A549 (cell line): ENCODE results near the gene NNT. TPM values are rescaled to one million over a fixed set of nuclear protein-coding genes. Genes with fewer than 3 reads are reported as not detected.

ENCODE experiments used
- ATAC-seq, 2 experiments: fragments of 200-7000 bp in 1 of 2; fragments of >200 bp in 1 of 2; cut with Nextera tagmentation in 1 of 2; cut with Tn5 transposase in 1 of 2; 3 replicates each; pipeline versions ENCODE4 v1.8.0 to v1.9.1; 2018 to 2020; ENCODE audit warnings: mild to moderate bottlenecking in 1 of 2, moderate library complexity in 1 of 2
- CTCF ChIA-PET: fragments of 300-600 bp; sonication (Branson Sonifier 250); formaldehyde crosslinking; extraction: SDS; loops from one replicate; lab custom pipeline; 2021; ENCODE audit warnings: antibody characterized with exemption, inconsistent platforms; lab: Yijun Ruan, JAX
- POLR2A ChIA-PET: fragments of 350-600 bp; formaldehyde crosslinking; extraction: SDS; loops from one replicate; lab custom pipeline; 2021; ENCODE audit warnings: antibody characterized with exemption, inconsistent platforms; lab: Yijun Ruan, JAX
- DNase-seq, 2 experiments: peaks; one replicate each; pipeline versions ENCODE4 v3.0.0 to v3.0.0-alpha.2; 2011 to 2016; ENCODE audit warnings: low read depth in 1 of 2, low spot score in 1 of 2
- FAIRE-seq: peaks from 2 replicates; lab custom pipeline; 2011; peaks lifted over from hg19 to GRCh38; lab: Jason Lieb, UNC
- H3K27ac ChIP-seq, 2 experiments: fragments of >200 bp; sonication (Bioruptor Twin); formaldehyde crosslinking; 3 replicates each; pipeline ENCODE4 v1.5.1; 2016 to 2017
- H3K4me1 ChIP-seq: fragments of >200 bp; sonication (Bioruptor Twin); formaldehyde crosslinking; 3 replicates; pipeline ENCODE4 v1.6.1; 2016
- H3K4me2 ChIP-seq: fragments of >200 bp; sonication (Bioruptor Twin); formaldehyde crosslinking; 3 replicates; pipeline ENCODE4 v1.6.1; 2016
- H3K4me3 ChIP-seq: fragments of >200 bp; sonication (Bioruptor Twin); formaldehyde crosslinking; 3 replicates; pipeline ENCODE4 v1.5.1; 2016
- H3K9me3 ChIP-seq: fragments of >200 bp; sonication (Bioruptor Twin); formaldehyde crosslinking; 3 replicates; pipeline ENCODE4 v1.6.1; 2016
- BHLHE40 ChIP-seq: IDR thresholded peaks from 2 replicates; pipeline ENCODE4 v1.6.1; 2012; ENCODE audit warnings: low read depth, low read length, inconsistent platforms
- CBX2 ChIP-seq: fragments of 200-600 bp; sonication (generic); IDR thresholded peaks from 2 replicates; pipeline ENCODE4 v1.6.1; 2016; ENCODE audit warnings: low read depth, mild to moderate bottlenecking, borderline replicate concordance
- CBX8 ChIP-seq: fragments of 200-600 bp; sonication (generic); IDR thresholded peaks from 2 replicates; pipeline ENCODE4 v1.6.1; 2016
- CEBPB ChIP-seq, 2 experiments: fragments of >200 bp in 1 of 2; sonication (Bioruptor Twin) in 1 of 2; formaldehyde crosslinking in 1 of 2; IDR thresholded peaks; 2 replicates each; pipeline ENCODE4 v1.6.1; 2012 to 2016
- EHMT2 ChIP-seq: fragments of 200-600 bp; sonication (generic); IDR thresholded peaks from 2 replicates; pipeline ENCODE4 v1.6.1; 2016; ENCODE audit warnings: antibody characterized with exemption, low read depth, mild to moderate bottlenecking, moderate library complexity
- EP300 ChIP-seq, 2 experiments: fragments of >200 bp; sonication (Bioruptor Twin); formaldehyde crosslinking; IDR thresholded peaks; 2 replicates in 1 of 2; 3 replicates in 1 of 2; pipeline ENCODE4 v1.6.1; 2016 to 2017
- FOSB ChIP-seq: fragments of 250-450 bp; sonication (Bioruptor Pico); IDR thresholded peaks from 2 replicates; pipeline ENCODE4 v1.5.0; 2020; ENCODE audit warnings: mild to moderate bottlenecking, moderate library complexity
- FOSL2 ChIP-seq, 2 experiments: fragments of 450-650 bp in 1 of 2; fragments of >200 bp in 1 of 2; sonication (Bioruptor Twin) in 1 of 2; formaldehyde crosslinking; IDR thresholded peaks; 2 replicates each; pipeline versions ENCODE4 v1.5.0 to v1.6.1; 2016 to 2020; ENCODE audit warnings: mild to moderate bottlenecking in 1 of 2, moderate library complexity in 1 of 2
- GATA3 ChIP-seq: IDR thresholded peaks from 2 replicates; pipeline ENCODE4 v1.6.1; 2012; ENCODE audit warnings: borderline replicate concordance
- HDAC2 ChIP-seq: fragments of 200-600 bp; sonication (generic); IDR thresholded peaks from 2 replicates; pipeline ENCODE4 v1.6.1; 2016
- HEYL ChIP-seq: fragments of 250-450 bp; sonication (Bioruptor Pico); IDR thresholded peaks from 2 replicates; pipeline ENCODE4 v1.8.0; 2021; ENCODE audit warnings: mild to moderate bottlenecking, moderate library complexity
- KDM1A ChIP-seq: fragments of 200-600 bp; sonication (generic); IDR thresholded peaks from 2 replicates; pipeline ENCODE4 v1.6.1; 2016; ENCODE audit warnings: low read depth, mild to moderate bottlenecking
- KDM5A ChIP-seq: fragments of 200-600 bp; sonication (generic); IDR thresholded peaks from 2 replicates; pipeline ENCODE4 v1.6.1; 2016; ENCODE audit warnings: antibody characterized with exemption, mild to moderate bottlenecking
- MAFK ChIP-seq: fragments of 450-650 bp; IDR thresholded peaks from 2 replicates; pipeline ENCODE4 v1.6.1; 2014; ENCODE audit not compliant: partially characterized antibody
- MYC ChIP-seq: IDR thresholded peaks from 2 replicates; pipeline ENCODE4 v1.6.1; 2012; ENCODE audit warnings: mild to moderate bottlenecking, inconsistent platforms, low read length, improper control_type of control experiment, borderline replicate concordance
- PHF8 ChIP-seq: fragments of 200-600 bp; sonication (generic); IDR thresholded peaks from 2 replicates; pipeline ENCODE4 v1.6.1; 2016; ENCODE audit warnings: low read depth, mild to moderate bottlenecking, antibody characterized with exemption, moderate library complexity, borderline replicate concordance
- RARB ChIP-seq: fragments of 250-450 bp; sonication (Bioruptor Pico); IDR thresholded peaks from 2 replicates; pipeline ENCODE4 v1.8.0; 2021; ENCODE audit warnings: mild to moderate bottlenecking, moderate library complexity
- RFX5 ChIP-seq: fragments of 450-650 bp; IDR thresholded peaks from 2 replicates; pipeline ENCODE4 v1.7.1; 2014; ENCODE audit warnings: antibody characterized with exemption, mild to moderate bottlenecking, moderate library complexity
- SREBF2 ChIP-seq: fragments of 450-650 bp; IDR thresholded peaks from 2 replicates; pipeline ENCODE4 v1.6.1; 2014; ENCODE audit warnings: mild to moderate bottlenecking, moderate library complexity
- TFCP2L1 ChIP-seq: fragments of 250-450 bp; sonication (Bioruptor Pico); IDR thresholded peaks from 2 replicates; pipeline ENCODE4 v1.5.0; 2021; ENCODE audit warnings: mild to moderate bottlenecking
- TP53 ChIP-seq: fragments of 250-450 bp; sonication (Bioruptor Pico); IDR thresholded peaks from 2 replicates; pipeline ENCODE4 v1.5.0; 2021; ENCODE audit warnings: mild to moderate bottlenecking, moderate library complexity
- ZC3H11A ChIP-seq: fragments of 450-650 bp; IDR thresholded peaks from 2 replicates; pipeline ENCODE4 v1.6.1; 2014; ENCODE audit warnings: antibody characterized with exemption, mild to moderate bottlenecking
- ZNF302 ChIP-seq: fragments of 250-450 bp; sonication (Bioruptor Pico); IDR thresholded peaks from 2 replicates; pipeline ENCODE4 v1.9.0; 2021; ENCODE audit warnings: inconsistent platforms, mild to moderate bottlenecking, moderate library complexity
- ZSCAN20 ChIP-seq: fragments of 250-450 bp; sonication (Bioruptor Pico); IDR thresholded peaks from 2 replicates; pipeline ENCODE4 v1.8.0; 2022; ENCODE audit warnings: mild to moderate bottlenecking, moderate library complexity
- WGBS: methylation state at CpG from one replicate; pipeline ENCODE4 v1.1.6; 2017; ENCODE audit errors: missing lambda C conversion rate; 5-methylcytosine and 5-hydroxymethylcytosine counted together
- polyA plus RNA-seq, 4 experiments: library from polyadenylated mRNA; depleted of rRNA in 3 of 4; stranded (reverse); fragments of >200 nt; fragmentation: RNase III in 1 of 4; extraction: RNeasy Plus Mini Kit Qiagen cat#74134 plus additional on column Dnase treatment in 1 of 4; gene quantifications; 2 replicates in 3 of 4; 3 replicates in 1 of 4; pipeline ENCODE4 v1.2.3, GENCODE V29; 2011 to 2017
- TF ChIP-seq, protein P1 (sequence below): fragments of 250-450 bp; sonication (Bioruptor Pico); IDR thresholded peaks from 2 replicates; pipeline ENCODE4 v1.5.0; 2020; ENCODE audit warnings: low read depth, mild to moderate bottlenecking, moderate library complexity
- TF ChIP-seq, protein P2 (sequence below): fragments of 150-350 bp; IDR thresholded peaks from 2 replicates; pipeline ENCODE4 v1.6.1; 2014; ENCODE audit warnings: low read depth, mild to moderate bottlenecking, low read length
- TF ChIP-seq, protein P3 (sequence below): IDR thresholded peaks from 2 replicates; pipeline ENCODE4 v1.6.1; 2012

The NNT gene
- polyA plus RNA-seq, 2 of the 4 experiments (the other 2 are of a cell fraction), result 15.2 to 35.5 TPM

DNA sequence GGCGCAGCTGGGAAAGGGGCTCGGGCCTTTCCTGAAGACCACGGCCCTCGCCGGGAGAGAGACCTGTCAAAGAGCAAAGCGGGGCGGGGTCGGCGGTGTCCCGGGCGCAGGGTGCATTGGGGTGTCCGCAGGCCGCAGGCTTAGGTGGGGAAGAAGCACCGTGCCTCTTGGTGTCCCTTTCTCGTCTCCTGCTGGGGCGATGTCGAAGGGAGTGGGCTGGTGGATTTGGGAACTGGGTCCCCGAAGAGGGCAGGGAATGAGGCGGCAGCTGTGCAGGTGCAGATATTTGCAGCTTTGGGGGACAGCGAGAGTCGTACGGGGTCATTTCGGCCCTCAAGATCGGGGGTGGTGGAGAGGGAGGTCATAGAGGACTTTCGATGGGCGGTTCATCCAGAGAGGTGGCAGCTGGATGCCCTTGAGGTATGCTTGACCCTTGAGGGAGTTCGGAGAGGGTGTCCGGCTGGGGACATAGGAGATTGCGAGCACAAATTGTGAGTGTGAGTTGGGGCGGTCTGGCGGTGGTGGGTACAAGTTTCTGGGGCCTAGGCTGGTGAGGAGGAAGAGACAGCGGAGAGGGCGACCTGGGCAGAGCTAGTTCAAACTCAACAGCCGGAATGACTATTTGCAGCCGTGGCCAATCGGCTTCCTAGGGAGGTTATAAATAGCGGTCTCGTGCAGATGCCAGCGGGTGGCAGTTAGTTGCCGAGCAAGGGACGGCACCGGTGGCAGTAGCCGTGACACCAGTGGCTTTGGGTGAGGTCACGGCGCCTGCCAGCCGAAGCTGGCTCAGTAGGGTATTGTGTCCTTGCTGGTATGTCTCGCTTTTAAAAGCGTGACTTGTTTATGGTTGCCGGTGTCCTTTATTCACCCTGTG lies 601 bp downstream of the NNT start:
- Histone ChIP-seq H3K27ac (peak overlapping the region; percentile 82 to 95), H3K4me1 (peaks cover 11% of the 10 kb centered on the region), H3K9me3 (no peaks in the 10 kb centered on the region), H3K4me3 (peak overlapping the region; percentile 70), H3K4me2 (peak overlapping the region; percentile 82)
- ChIA-PET POLR2A (interaction anchor here (1.2 kb wide), 1 partner anchor 50 kb away, joined by 3 read pairs; no protein-coding TSS in a partner anchor), CTCF (interaction anchor here (1.0 to 3.2 kb wide), 3 partner anchors 27 to 57 kb away, joined by 3 to 9 read pairs (median 3); no protein-coding TSS in a partner anchor)
- peak in 1 of 2 experiments; percentile 11; a peak in 4 of 6 replicates for ATAC-seq
- FAIRE-seq, result no peak
- no peak for DNase-seq
- TF ChIP-seq HEYL (CRISPR knock-in tag), result no peak
- TF ChIP-seq ZSCAN20 (CRISPR knock-in tag), result no peak
- TF ChIP-seq, protein P1, sequence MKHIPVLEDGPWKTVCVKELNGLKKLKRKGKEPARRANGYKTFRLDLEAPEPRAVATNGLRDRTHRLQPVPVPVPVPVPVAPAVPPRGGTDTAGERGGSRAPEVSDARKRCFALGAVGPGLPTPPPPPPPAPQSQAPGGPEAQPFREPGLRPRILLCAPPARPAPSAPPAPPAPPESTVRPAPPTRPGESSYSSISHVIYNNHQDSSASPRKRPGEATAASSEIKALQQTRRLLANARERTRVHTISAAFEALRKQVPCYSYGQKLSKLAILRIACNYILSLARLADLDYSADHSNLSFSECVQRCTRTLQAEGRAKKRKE, result no peak
- no peak for TF ChIP-seq SREBF2
- TF ChIP-seq, protein P2, sequence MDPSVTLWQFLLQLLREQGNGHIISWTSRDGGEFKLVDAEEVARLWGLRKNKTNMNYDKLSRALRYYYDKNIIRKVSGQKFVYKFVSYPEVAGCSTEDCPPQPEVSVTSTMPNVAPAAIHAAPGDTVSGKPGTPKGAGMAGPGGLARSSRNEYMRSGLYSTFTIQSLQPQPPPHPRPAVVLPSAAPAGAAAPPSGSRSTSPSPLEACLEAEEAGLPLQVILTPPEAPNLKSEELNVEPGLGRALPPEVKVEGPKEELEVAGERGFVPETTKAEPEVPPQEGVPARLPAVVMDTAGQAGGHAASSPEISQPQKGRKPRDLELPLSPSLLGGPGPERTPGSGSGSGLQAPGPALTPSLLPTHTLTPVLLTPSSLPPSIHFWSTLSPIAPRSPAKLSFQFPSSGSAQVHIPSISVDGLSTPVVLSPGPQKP, result no peak
- no peak for TF ChIP-seq BHLHE40
- 82% methylated on average over 36 of the region's 49 CpGs for WGBS

DNA sequence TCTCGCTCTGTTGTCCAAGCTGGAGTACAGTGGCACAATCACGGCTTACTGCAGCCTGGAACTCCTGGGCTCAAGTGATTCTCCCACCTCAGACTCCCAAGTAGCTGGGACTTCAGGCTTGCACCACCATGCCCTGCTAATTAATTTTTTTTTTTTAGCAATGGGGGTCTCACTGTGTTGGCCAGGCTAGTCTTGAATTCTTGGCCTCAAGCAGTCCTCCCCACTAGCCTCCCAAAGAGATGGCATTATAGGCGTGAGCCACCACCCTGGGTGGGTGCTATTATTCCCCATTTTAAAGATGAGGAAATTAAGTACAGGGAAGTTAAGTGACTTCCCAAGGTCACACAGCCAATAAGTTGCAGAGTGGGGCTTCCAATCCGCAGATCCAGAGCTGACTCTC lies 1.7 kb downstream of the NNT start:
- 95% methylated on average over 4 of the region's 4 CpGs for WGBS
- Histone ChIP-seq H3K4me2 (no peak overlapping the region), H3K27ac (no peak overlapping the region), H3K9me3 (no peaks in the 10 kb centered on the region), H3K4me1 (peaks cover 11% of the 10 kb centered on the region), H3K4me3 (no peak overlapping the region)
- FAIRE-seq (no peak), ATAC-seq (no peak), DNase-seq (no peak)
- CTCF ChIA-PET, result interaction anchor here (0.8 to 3.2 kb wide), 2 partner anchors 26 to 27 kb away, joined by 3 to 9 read pairs; no protein-coding TSS in a partner anchor
- POLR2A ChIA-PET, result no interaction called here
- TF ChIP-seq KDM5A (no peak), CEBPB (IDR thresholded peaks at IDR 0.05) (no peak), HDAC2 (no peak), GATA3 (no peak), ZC3H11A (no peak), RARB (no peak), MYC (no peak)
- TF ChIP-seq, all 56 proteins: peak for 0

DNA sequence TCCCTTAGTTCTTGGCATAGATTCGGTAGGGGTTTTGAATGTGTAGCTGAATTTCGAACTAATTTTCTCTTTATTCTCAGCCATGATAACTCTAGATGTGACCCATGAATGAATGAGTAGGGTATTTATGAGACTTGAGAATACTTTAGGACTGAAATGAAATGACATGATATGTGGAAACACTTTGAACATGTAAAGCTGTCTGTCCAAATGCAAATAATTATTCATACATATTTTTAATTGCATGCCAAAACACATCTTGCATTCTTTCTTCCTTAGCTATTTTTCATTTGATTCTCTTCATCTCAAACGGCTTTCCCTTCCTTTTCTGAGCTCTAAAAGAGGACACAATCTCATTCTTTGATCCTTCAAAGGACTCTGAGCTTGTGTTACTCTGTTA lies 3.4 kb downstream of the NNT start:
- Histone ChIP-seq H3K4me3 (no peak overlapping the region), H3K27ac (no peak overlapping the region), H3K9me3 (no peaks in the 10 kb centered on the region), H3K4me2 (no peak overlapping the region), H3K4me1 (peaks cover 8% of the 10 kb centered on the region)
- CTCF ChIA-PET, result interaction anchor here (0.6 kb wide), 1 partner anchor 10 kb away, joined by 3 read pairs; no protein-coding TSS in a partner anchor
- FAIRE-seq (no peak), DNase-seq (no peak), ATAC-seq (no peak)
- WGBS, result 79% methylated on average over 3 of the region's 3 CpGs
- POLR2A ChIA-PET, result no interaction called here
- no peak for TF ChIP-seq MAFK
- TF ChIP-seq BHLHE40, result no peak
- TF ChIP-seq ZSCAN20 (CRISPR knock-in tag), result no peak
- no peak for TF ChIP-seq TP53 (CRISPR knock-in tag)
- TF ChIP-seq TFCP2L1 (CRISPR knock-in tag), result no peak

DNA sequence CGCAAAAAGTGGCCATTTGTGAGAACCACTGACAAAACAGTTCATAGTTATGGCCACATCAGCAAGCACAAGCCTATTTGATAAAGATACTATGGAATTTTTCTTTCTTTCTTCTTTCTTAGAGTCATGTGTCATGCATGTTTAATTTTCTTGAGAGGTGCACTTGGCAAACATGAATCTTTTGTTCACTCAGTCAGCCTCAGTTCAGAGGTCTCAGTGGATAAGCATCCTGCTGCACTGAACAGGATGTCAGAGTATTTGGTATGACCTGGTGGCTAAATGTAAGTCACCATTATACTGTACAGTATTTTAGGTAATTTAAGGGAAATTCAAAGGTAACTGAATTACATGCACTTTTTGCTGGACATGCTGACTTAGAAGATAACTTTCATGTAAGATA lies 5.4 kb downstream of the NNT start:
- 78% methylated on average over 1 of the region's 1 CpG for WGBS
- no peak overlapping the region for H3K4me3 ChIP-seq
- DNase-seq, result no peak
- no peak overlapping the region for H3K4me2 ChIP-seq
- ATAC-seq, result no peak
- H3K9me3 ChIP-seq, result no peaks in the 10 kb centered on the region
- ChIA-PET CTCF (interaction anchor here (5.1 kb wide), 1 partner anchor 23 kb away, joined by 20 read pairs; no protein-coding TSS in a partner anchor), POLR2A (no interaction called here)
- no peaks in the 10 kb centered on the region; the same call in 2 of the 3 replicates for H3K4me1 ChIP-seq
- no peak overlapping the region for H3K27ac ChIP-seq
- FAIRE-seq, result no peak
- TF ChIP-seq EP300 (IDR thresholded peaks at IDR 0.05) (no peak), FOSB (CRISPR knock-in tag) (no peak), RFX5 (no peak), SREBF2 (no peak), FOSL2 (IDR thresholded peaks at IDR 0.05) (no peak), FOSL2 (CRISPR knock-in tag; IDR thresholded peaks at IDR 0.05) (no peak), EHMT2 (no peak), PHF8 (no peak), ZNF302 (CRISPR knock-in tag) (no peak), RARB (no peak), CBX2 (no peak), HEYL (CRISPR knock-in tag) (no peak), CBX8 (no peak), KDM1A (no peak)
- TF ChIP-seq, protein P1, result no peak
- TF ChIP-seq, protein P3, sequence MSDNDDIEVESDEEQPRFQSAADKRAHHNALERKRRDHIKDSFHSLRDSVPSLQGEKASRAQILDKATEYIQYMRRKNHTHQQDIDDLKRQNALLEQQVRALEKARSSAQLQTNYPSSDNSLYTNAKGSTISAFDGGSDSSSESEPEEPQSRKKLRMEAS, result no peak
